Measurements from ENCODE around the gene DUSP1. TPM values are rescaled to one million over a fixed set of nuclear protein-coding genes. Genes with fewer than 3 reads are reported as not detected.

The DUSP1 gene
- total and polyA plus RNA-seq, 10 donors: 46.0 to 818 (median 239) TPM

DNA sequence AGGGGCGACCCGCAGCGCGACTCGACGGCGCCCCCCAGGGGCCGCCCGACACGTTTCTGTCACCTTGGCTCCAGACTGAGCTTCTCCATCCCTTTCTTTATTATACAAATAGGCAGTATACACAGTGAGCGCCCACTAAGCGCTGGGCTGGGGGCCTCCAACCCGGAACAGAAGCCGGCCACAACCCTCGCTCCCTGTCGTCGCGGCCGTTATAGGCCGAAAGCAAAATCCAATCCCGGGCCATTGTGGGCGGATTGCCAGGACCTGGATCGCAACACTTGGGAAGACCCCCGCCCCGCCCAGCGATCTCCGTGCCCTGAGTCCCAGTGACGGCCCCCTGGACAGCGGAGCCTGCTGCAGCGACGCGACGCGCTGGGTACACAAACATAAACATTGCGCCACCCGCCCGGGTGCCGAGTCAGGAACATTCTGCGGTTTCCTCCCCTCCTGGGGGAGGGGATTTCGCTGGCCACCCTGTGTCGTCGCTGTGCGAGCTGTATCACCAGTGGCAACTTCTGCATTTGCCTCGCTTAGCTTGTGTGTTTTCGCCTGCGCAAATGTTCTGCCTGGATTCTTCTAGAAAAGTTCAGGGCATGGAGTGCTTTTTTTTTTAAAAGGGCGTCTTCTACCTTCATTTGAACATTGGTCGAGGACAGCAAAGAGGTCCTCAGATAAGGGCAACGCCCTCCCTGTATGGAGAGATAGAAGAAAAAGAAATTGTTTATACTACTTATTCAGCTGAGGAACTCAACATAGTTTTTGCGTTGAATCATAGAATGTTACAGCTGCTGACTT is 1.3 kb upstream of the DUSP1 start:
- WGBS, 5 donors: 1 to 3% (median 2%) methylated on average over 38 to 50 of the region's 50 CpGs
- peak overlapping the region; percentile 41 to 87 (median 66) for H3K4me3 ChIP-seq
- TF ChIP-seq POLR2AphosphoS5 (IDR thresholded peaks at IDR 0.05) (peak; percentile 99), POLR2A (IDR thresholded peaks at IDR 0.05) (peak; percentile 37 to 74 (median 65))
- TF ChIP-seq, protein P1, sequence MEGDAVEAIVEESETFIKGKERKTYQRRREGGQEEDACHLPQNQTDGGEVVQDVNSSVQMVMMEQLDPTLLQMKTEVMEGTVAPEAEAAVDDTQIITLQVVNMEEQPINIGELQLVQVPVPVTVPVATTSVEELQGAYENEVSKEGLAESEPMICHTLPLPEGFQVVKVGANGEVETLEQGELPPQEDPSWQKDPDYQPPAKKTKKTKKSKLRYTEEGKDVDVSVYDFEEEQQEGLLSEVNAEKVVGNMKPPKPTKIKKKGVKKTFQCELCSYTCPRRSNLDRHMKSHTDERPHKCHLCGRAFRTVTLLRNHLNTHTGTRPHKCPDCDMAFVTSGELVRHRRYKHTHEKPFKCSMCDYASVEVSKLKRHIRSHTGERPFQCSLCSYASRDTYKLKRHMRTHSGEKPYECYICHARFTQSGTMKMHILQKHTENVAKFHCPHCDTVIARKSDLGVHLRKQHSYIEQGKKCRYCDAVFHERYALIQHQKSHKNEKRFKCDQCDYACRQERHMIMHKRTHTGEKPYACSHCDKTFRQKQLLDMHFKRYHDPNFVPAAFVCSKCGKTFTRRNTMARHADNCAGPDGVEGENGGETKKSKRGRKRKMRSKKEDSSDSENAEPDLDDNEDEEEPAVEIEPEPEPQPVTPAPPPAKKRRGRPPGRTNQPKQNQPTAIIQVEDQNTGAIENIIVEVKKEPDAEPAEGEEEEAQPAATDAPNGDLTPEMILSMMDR (IDR thresholded peaks at IDR 0.05 in 8 of 11, conservative IDR thresholded peaks at IDR 0.05 in 3 of 11): peak in 10 of 11 experiments; percentile 43 to 93 (median 84)
- H3K36me3 ChIP-seq: peaks cover 3 to 28% (median 22%) of the 10 kb centered on the region in 6 donors
- DNase-seq: peak; percentile 98
- H3K9me3 ChIP-seq: no peaks in the 10 kb centered on the region
- peaks cover 24 to 89% (median 79%) of the 10 kb centered on the region in 6 donors for H3K4me1 ChIP-seq
- H3K27me3 ChIP-seq (replicated peaks in 1 of 7): no peaks in the 10 kb centered on the region
- intact Hi-C loops (cut with DNase I; ENCODE audit: low total_unique reads): no loop called here
- H3K27ac ChIP-seq: peak overlapping the region; percentile 98 to 100 (median 100)

DNA sequence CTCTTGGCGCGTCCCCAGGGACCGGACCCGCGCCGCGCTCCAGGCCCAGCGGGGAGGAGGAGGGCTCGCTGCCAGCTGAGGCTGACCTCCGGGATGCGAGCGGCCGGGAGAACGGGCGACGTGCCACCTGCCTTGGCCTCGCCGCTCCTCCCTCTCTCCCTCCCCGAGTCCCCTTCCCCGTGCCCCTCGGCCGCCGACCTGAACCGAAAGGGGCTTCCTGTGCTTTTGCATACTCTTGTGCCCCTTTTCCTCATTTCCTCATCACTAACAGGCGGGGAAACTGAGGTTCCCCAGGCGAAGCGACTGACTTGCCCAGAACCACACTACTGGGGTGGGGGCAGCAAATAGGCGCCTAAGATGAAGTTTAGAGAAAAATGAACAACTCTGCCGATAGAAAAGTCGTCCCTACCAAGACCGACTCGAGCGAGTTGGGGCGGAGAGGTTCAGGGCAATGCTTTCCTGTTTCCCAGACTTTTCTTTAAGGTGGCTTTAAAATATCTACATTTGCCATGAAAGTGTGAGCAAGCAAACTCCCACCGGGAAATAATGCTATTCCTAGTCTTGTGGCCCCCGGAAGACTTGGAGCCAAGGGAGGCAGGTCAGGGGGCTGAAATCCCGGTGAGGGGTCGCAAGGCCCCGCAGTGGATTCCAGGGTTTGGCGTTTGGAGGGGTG is 580 bp upstream of the DUSP1 start:
- Histone ChIP-seq H3K9me3 (no peaks in the 10 kb centered on the region), H3K27me3 (replicated peaks in 1 of 7) (no peaks in the 10 kb centered on the region), H3K36me3 (peaks cover 3 to 35% (median 23%) of the 10 kb centered on the region in 6 donors), H3K4me3 (peak overlapping the region; percentile 41 to 87 (median 66)), H3K27ac (peak overlapping the region; percentile 98 to 100 (median 100)), H3K4me1 (peaks cover 17 to 89% (median 76%) of the 10 kb centered on the region in 6 donors)
- DNase-seq: no peak
- TF ChIP-seq POLR2AphosphoS5 (IDR thresholded peaks at IDR 0.05): no peak
- TF ChIP-seq, protein P1 (IDR thresholded peaks at IDR 0.05 in 8 of 11, conservative IDR thresholded peaks at IDR 0.05 in 3 of 11): no peak
- TF ChIP-seq POLR2A (IDR thresholded peaks at IDR 0.05): no peak
- intact Hi-C loops (cut with DNase I; ENCODE audit: low total_unique reads): no loop called here
- 1% methylated on average over 24 to 40 of the region's 40 CpGs for WGBS, 5 donors

DNA sequence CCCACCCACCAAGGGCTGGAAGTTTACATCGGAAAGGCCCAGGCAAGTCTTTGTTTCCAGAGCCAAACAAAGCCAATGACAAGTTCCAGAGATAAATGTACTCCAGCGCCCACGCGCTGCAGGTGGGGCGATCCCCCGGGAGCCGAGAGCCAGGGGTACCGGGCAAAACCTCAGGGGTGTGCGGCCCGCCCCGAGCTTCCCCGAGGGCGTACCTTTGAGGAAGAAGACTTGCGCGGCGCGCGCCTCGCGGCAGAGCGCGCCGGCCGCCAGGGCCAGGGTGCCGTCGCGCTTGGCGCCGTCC is 671 bp downstream of the DUSP1 start:
- Histone ChIP-seq H3K9me3 (no peaks in the 10 kb centered on the region), H3K27ac (peak overlapping the region; percentile 98 to 100 (median 100)), H3K4me3 (peak overlapping the region; percentile 58 to 87 (median 70)), H3K36me3 (peaks cover 3 to 37% (median 23%) of the 10 kb centered on the region in 6 donors), H3K4me1 (peaks cover 26 to 89% (median 81%) of the 10 kb centered on the region in 6 donors), H3K27me3 (replicated peaks in 1 of 7) (no peaks in the 10 kb centered on the region)
- DNase-seq: peak; percentile 94
- intact Hi-C loops (cut with DNase I; ENCODE audit: low total_unique reads): no loop called here
- WGBS, 5 donors: 0 to 4% (median 1%) methylated on average over 6 to 29 of the region's 29 CpGs
- TF ChIP-seq, protein P1 (IDR thresholded peaks at IDR 0.05 in 8 of 11, conservative IDR thresholded peaks at IDR 0.05 in 3 of 11): no peak
- TF ChIP-seq POLR2A (IDR thresholded peaks at IDR 0.05): peak in 1 of 3 donors; percentile 49

All from spleen (tissue), 11 donors.